GM12801 (cell line): Measurements from ENCODE around the gene ITIH1.

Experiments
- TF ChIP-seq, protein P1 (sequence below): IDR thresholded peaks from one replicate; pipeline ENCODE4 v1.5.1; 2011; ENCODE audit warnings: control low read depth; ENCODE audit not compliant: insufficient read length; ENCODE audit errors: extremely low read depth

ITIH1 gene

DNA sequence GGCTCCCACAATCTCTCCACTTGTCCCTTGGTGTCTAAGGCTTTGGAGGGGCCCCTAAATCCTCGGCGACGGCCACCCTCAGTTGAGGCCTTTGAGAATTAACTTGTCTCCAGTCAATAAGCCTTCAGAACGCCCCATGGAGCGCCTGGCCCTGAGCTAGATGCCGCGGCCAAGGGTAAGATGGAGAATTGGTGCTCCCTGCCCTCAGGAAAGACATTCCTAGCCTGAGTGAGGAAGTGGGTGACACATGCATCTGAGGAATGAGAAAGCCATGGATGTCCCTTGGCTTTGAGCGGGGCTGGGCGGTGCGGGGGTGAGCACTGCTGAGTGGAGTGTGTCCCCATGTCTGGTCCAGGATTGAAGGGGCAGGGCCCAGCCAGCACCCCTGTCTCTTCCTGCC, 39.8 kb downstream of the ITIH1 start:
- TF ChIP-seq, protein P1, sequence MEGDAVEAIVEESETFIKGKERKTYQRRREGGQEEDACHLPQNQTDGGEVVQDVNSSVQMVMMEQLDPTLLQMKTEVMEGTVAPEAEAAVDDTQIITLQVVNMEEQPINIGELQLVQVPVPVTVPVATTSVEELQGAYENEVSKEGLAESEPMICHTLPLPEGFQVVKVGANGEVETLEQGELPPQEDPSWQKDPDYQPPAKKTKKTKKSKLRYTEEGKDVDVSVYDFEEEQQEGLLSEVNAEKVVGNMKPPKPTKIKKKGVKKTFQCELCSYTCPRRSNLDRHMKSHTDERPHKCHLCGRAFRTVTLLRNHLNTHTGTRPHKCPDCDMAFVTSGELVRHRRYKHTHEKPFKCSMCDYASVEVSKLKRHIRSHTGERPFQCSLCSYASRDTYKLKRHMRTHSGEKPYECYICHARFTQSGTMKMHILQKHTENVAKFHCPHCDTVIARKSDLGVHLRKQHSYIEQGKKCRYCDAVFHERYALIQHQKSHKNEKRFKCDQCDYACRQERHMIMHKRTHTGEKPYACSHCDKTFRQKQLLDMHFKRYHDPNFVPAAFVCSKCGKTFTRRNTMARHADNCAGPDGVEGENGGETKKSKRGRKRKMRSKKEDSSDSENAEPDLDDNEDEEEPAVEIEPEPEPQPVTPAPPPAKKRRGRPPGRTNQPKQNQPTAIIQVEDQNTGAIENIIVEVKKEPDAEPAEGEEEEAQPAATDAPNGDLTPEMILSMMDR, result no peak

DNA sequence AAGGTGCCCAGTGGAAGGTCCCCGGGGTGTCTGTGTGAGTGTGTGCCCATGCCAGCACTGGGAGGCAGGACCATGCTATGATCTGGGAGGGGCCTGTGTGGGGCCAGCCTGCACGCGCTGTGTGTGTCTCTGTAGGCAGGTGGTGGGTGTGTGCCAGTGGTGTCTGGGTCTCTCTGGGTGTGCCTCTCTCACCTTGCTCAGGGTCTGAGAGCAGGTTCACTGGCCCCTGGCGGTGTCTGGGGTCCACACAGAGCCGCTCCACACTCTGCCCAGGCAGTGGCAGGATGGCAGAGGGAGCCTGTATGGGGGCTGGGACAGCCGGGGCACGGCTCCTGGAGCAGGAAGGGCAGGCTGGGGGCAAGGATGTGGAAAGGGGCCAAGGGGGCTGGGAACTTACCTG, 40.5 kb downstream of the ITIH1 start:
- TF ChIP-seq, protein P1, result no peak

GRCh38 chr3:52819936-52820335, 42.5 kb downstream of the ITIH1 start:
- TF ChIP-seq, protein P1, result no peak

- TF ChIP-seq, protein P1, result no peak
These were observed 43.3 kb downstream of the ITIH1 start for GRCh38 chr3:52820736-52821135.

DNA sequence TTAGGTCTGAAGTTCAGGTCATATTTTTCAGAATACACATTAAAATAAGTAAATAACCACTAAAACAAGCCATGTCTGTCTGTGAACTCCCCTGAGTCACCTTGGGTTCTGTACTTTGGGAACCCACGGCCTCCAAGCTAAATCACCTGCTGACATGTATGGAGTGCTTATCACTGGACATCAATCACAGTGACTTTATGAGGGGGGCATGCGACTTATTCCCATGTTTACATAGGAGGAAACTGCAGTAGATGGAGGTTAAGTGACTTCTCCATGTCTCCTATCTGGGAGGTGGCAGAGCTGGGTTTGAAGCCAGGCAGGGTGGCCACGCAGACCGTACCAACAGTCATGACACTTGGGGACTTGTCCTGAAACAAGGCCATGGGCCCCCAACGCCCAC, 45.0 kb downstream of the ITIH1 start:
- TF ChIP-seq, protein P1, result no peak

GRCh38 chr3:52824037-52824436, 46.6 kb downstream of the ITIH1 start:
- TF ChIP-seq, protein P1, result no peak

DNA sequence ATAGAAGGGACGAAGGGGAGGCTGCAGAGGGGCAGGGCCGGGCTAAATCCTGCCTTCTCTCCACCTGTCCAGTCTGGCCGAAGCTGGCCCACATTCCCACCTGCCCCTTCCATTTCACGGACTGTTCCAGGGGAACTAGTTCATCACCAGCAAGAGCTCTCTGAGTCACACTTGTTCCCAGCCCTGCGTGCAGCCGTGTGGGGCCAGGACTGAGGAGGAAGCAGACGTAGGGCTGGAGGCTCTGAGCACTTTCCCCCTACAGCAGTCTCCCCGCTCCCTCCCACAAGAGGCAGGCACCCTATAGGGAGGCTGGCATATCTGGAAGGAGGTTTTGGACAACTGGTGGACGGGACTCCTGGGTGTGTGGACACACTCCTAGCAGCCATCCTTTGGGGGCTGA, 50.0 kb downstream of the ITIH1 start:
- TF ChIP-seq, protein P1, result no peak
